Gastrocnemius medialis (tissue), 4 donors: ENCODE measurements around the gene DNAJB6. TPM values are rescaled to one million over a fixed set of nuclear protein-coding genes. Genes with fewer than 3 reads are reported as not detected.
A peak's percentile ranks its signal among the peaks of the same experiment; 100 is the strongest.

Experiments
- ATAC-seq, 2 donors: fragments of 150-250 bp; one replicate each; pipeline ENCODE4 v1.9.1; 2016
- DNase-seq, 2 donors: peaks; one replicate each; pipeline ENCODE4 v3.0.0-alpha.2; 2019
- H3K27ac ChIP-seq, 4 donors: fragments of 200-600 bp; sonication (generic); 1 replicate in 1 of 4; 2 replicates in 3 of 4; pipeline ENCODE4 v1.5.1; 2016 to 2018; ENCODE audit warnings: mild to moderate bottlenecking in 2 of 4, moderate library complexity in 1 of 4
- H3K27me3 ChIP-seq, 3 donors: fragments of 200-600 bp; sonication (generic) in 2 of 3; 1 replicate in 1 of 3; 2 replicates in 2 of 3; pipeline versions ENCODE4 v1.5.1 to v1.6.0; 2016 to 2019; ENCODE audit warnings: mild to moderate bottlenecking in 1 of 3, moderate library complexity in 1 of 3
- H3K36me3 ChIP-seq, 2 donors: fragments of 200-600 bp; sonication (generic) in 1 of 2; one replicate each; pipeline ENCODE4 v1.5.1; 2017 to 2018
- H3K4me1 ChIP-seq, 2 donors: fragments of 200-600 bp; sonication (generic) in 1 of 2; one replicate each; pipeline ENCODE4 v1.5.1; 2016 to 2017; ENCODE audit warnings: mild to moderate bottlenecking in 2 of 2
- H3K4me3 ChIP-seq, 4 donors: fragments of 200-600 bp; sonication (generic) in 3 of 4; 1 replicate in 1 of 4; 2 replicates in 3 of 4; pipeline ENCODE4 v1.5.1; 2016 to 2019; ENCODE audit warnings: mild to moderate bottlenecking in 2 of 4
- H3K9me3 ChIP-seq, 3 donors: fragments of 200-600 bp; sonication (generic) in 2 of 3; 1 replicate in 1 of 3; 2 replicates in 2 of 3; pipeline ENCODE4 v1.5.1; 2016 to 2019
- POLR2A ChIP-seq, 2 donors: fragments of 450-650 bp; IDR thresholded peaks; one replicate each; pipeline ENCODE4 v1.6.1; 2017; ENCODE audit warnings: antibody characterized with exemption in 2 of 2, mild to moderate bottlenecking in 2 of 2, moderate library complexity in 2 of 2
- in situ Hi-C, 4 donors: fragments of 200-750 bp; cut with MboI; loops; one replicate each; pipeline versions ENCODE4 v1.15.0 to v1.8.0; 2017; ENCODE audit warnings: low sequenced_read_pairs in 4 of 4
- intact Hi-C: fragments of 100-400 bp; cut with DNase I; formaldehyde crosslinking; loops from one replicate; pipeline ENCODE4 v1.15.1; 2023; ENCODE audit warnings: low total_unique reads
- total RNA-seq, 4 donors: library from RNA; depleted of rRNA; stranded (reverse); fragments of >200 nt; gene quantifications; one replicate each; pipeline versions ENCODE4 v1.1.0 to v1.2.3, GENCODE V29; 2016
- TF ChIP-seq, protein P1 (sequence below), 5 experiments: fragments of 450-650 bp in 3 of 5; fragments of 200-600 bp in 2 of 5; sonication (generic) in 2 of 5; IDR thresholded peaks in 4 of 5; conservative IDR thresholded peaks in 1 of 5; 1 replicate in 4 of 5; 2 replicates in 1 of 5; pipeline ENCODE4 v1.5.1; 2016 to 2019; ENCODE audit warnings: antibody characterized with exemption in 5 of 5, mild to moderate bottlenecking in 3 of 5, moderate library complexity in 3 of 5

DNAJB6 gene
- total RNA-seq, 4 donors from 2014 or later, result 130 to 269 (median 188) TPM

DNA sequence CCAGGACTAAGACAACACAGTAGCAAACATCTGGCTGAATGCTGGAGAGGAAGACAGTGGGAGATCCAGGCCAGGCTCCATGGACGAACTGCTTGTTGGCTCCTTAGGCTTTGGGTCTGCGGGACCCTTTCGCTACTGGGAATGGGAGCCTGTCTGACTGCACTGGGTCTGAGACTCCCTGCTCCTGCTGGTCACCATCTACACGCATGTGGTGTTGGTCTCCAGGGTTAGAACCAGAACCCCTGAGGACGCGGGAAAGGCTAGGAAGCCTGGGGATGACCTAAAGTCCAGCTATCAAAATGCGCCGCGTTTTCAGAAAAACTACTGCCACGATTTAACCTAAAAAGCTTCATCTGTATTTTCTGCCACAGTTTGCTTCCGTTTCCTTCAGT, 817 bp upstream of the DNAJB6 start:
- intact Hi-C loops, result loop anchor here (1.0 to 5.0 kb wide), 5 partner anchors 64 to 444 kb away; partner anchors contain the start of genes LMBR1 and UBE3C
- no peak for ATAC-seq
- H3K4me1 ChIP-seq, result peaks cover 30 to 33% of the 10 kb centered on the region in 2 donors
- H3K4me3 ChIP-seq, result peak overlapping the region; percentile 83 to 99 (median 84)
- H3K9me3 ChIP-seq, result no peaks in the 10 kb centered on the region
- H3K27ac ChIP-seq, result peak overlapping the region; percentile 96 to 100 (median 96)
- TF ChIP-seq POLR2A (IDR thresholded peaks at IDR 0.05), result no peak
- TF ChIP-seq, protein P1, sequence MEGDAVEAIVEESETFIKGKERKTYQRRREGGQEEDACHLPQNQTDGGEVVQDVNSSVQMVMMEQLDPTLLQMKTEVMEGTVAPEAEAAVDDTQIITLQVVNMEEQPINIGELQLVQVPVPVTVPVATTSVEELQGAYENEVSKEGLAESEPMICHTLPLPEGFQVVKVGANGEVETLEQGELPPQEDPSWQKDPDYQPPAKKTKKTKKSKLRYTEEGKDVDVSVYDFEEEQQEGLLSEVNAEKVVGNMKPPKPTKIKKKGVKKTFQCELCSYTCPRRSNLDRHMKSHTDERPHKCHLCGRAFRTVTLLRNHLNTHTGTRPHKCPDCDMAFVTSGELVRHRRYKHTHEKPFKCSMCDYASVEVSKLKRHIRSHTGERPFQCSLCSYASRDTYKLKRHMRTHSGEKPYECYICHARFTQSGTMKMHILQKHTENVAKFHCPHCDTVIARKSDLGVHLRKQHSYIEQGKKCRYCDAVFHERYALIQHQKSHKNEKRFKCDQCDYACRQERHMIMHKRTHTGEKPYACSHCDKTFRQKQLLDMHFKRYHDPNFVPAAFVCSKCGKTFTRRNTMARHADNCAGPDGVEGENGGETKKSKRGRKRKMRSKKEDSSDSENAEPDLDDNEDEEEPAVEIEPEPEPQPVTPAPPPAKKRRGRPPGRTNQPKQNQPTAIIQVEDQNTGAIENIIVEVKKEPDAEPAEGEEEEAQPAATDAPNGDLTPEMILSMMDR (IDR thresholded peaks at IDR 0.05 in 4 of 5, conservative IDR thresholded peaks at IDR 0.05 in 1 of 5), result no peak
- in situ Hi-C loops, result loop anchor here in 1 of 4 donors (10.0 kb wide), 1 partner anchor 49 kb away; no protein-coding TSS in a partner anchor
- no peak for DNase-seq
- no peaks in the 10 kb centered on the region for H3K36me3 ChIP-seq
- H3K27me3 ChIP-seq, result no peaks in the 10 kb centered on the region

DNA sequence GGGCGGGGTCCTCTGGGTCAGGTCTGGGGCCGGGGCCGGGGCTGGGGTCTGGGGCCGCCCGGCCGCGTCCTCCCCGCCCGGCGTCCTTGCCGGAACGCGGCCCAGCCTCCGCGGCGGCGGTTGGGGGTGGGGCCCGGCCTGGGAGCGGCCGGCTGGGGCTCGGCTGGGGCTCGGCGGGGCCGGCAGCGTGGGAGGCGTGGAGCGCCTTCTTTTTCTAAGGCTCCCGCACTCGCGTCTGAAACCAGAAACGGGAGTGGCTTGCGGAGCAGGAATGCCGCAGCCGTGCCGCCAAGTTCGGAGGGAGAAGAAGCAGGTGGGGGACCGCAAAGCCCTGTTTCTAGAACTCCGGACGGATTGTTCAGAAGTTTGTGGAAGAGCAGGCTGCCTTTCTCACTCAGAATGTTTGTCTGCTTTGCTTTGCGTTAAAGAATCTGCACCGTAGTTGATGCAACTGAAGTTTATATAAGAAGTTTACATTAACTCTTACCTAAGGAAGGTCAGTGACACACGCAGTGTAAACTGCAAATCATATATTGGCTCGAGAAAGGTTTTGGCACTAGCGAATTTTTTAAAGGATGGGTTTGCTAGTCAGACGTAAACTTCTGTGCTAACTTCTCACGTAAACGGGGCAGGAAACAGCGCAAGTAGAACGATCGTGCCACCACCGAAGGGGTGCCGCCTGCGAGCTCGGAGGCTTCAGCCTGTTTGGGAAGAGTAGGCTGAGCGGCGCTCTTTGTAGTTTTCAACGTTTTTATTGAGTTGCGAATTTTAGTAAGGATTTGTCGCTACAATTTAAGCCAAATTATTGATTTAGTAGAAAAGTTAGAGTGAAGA, 729 bp downstream of the DNAJB6 start:
- intact Hi-C loops (loop anchor here (2.0 to 5.0 kb wide), 4 partner anchors 65 to 445 kb away; partner anchors contain the start of genes LMBR1 and UBE3C), in situ Hi-C loops (loop anchor here in 1 of 4 donors (10.0 kb wide), 1 partner anchor 47 kb away; no protein-coding TSS in a partner anchor)
- peak overlapping the region; percentile 96 to 100 (median 96) for H3K27ac ChIP-seq
- peak in 1 of 2 donors; percentile 53 for DNase-seq
- H3K4me3 ChIP-seq, result peak overlapping the region; percentile 83 to 99 (median 84)
- no peaks in the 10 kb centered on the region for H3K27me3 ChIP-seq
- H3K4me1 ChIP-seq, result peaks cover 43 to 45% of the 10 kb centered on the region in 2 donors
- no peaks in the 10 kb centered on the region for H3K9me3 ChIP-seq
- TF ChIP-seq, protein P1 (IDR thresholded peaks at IDR 0.05 in 4 of 5, conservative IDR thresholded peaks at IDR 0.05 in 1 of 5), result no peak
- TF ChIP-seq POLR2A (IDR thresholded peaks at IDR 0.05), result peak; percentile 16 to 47
- H3K36me3 ChIP-seq, result no peaks in the 10 kb centered on the region
- ATAC-seq, result peak; percentile 46 to 58

DNA sequence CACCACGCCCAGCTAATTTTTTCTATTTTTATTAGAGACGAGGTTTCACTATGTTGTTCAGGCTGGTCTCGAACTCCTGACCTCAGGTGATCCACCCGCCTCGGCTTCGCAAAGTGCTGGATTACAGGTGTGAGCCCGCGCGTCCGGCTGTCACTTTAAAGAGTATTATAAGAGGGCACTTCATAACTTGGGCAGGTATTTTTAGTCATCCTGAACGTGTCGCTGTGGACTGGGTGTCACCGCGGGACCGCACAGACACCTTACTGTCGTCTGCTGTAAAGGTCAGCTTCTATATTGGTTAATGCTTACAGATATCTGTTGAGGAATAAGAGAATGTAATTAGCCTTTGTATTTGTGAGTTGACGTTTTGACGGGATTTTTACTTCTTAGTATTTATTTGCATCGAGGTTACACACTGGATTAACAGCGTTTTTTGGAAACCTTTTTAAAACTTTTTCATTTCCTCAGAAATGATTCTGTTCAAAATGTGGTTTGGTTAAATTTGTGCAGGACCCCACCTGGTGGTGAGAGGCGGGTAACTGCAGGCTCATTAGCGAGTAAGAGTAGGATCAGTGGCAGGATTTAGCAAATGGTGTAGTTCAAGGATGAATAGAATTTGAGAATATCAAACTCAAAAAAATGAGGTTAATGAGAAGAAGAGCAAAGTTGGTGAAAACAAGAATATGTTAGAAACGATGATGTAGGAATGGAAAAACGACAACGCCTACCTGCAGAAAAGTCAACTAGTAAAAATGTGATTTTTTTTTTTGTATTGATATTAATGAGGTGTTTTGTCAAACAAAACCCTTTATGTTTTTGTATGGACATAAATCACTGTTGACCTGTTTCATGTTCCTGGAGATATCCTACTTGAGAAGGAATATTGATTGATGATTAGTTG, 3.2 kb downstream of the DNAJB6 start:
- peak in 1 of 2 donors; percentile 63 for DNase-seq
- Histone ChIP-seq H3K4me1 (peaks cover 55 to 60% of the 10 kb centered on the region in 2 donors), H3K27me3 (no peaks in the 10 kb centered on the region), H3K27ac (peak overlapping the region; percentile 96 to 100 (median 96)), H3K36me3 (no peaks in the 10 kb centered on the region), H3K4me3 (peak overlapping the region; percentile 15 to 99 (median 53)), H3K9me3 (no peaks in the 10 kb centered on the region)
- in situ Hi-C loops (loop anchor here in 2 of 4 donors (10.0 kb wide), 2 partner anchors 45 to 55 kb away; no protein-coding TSS in a partner anchor), intact Hi-C loops (loop anchor here (2.0 to 5.0 kb wide), 4 partner anchors 17 to 448 kb away; partner anchors contain the start of gene LMBR1)
- TF ChIP-seq, protein P1 (IDR thresholded peaks at IDR 0.05 in 4 of 5, conservative IDR thresholded peaks at IDR 0.05 in 1 of 5), result peak; percentile 79 to 88 (median 84)
- no peak for TF ChIP-seq POLR2A (IDR thresholded peaks at IDR 0.05)
- ATAC-seq, result peak in 1 of 2 donors; percentile 18

DNA sequence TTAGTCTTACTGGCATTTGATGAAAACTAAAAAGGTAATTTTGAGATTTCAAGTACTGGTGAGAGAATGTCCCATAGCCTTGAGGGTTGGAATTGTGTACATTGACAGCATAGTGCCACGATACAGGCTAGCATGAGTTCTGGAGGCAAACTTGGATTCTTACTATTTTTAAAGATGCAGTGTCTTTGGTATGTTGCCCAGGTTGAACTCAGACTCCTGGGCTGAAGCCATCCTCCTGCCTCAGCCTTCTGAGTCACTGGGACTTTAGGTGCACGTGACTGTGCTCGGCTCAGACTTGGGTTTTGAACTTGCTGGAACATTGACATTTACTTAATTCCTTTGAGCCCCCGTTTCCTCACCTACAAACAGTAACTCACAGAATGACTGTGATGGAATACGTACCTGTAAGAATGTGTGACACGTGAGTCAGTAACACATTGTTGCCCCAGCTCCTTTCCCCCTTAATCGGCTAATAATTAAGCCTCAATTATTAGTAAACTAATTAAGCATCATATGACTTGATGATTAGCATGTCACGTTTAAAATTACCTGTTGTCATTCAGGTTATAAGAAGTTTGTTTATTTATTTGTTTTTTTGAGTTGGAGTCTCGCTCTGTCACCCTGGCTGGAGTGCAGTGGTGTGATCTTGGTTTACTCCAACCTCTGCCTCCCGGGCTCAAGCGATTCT, 10.6 kb downstream of the DNAJB6 start:
- no peaks in the 10 kb centered on the region for H3K27me3 ChIP-seq
- peak overlapping the region; percentile 96 to 100 (median 96) for H3K27ac ChIP-seq
- intact Hi-C loops (no loop called here), in situ Hi-C loops (loop anchor here in 1 of 4 donors (10.0 kb wide), 1 partner anchor 47 kb away; no protein-coding TSS in a partner anchor)
- TF ChIP-seq POLR2A (IDR thresholded peaks at IDR 0.05), result peak; percentile 53 to 81
- TF ChIP-seq, protein P1 (IDR thresholded peaks at IDR 0.05 in 4 of 5, conservative IDR thresholded peaks at IDR 0.05 in 1 of 5), result no peak
- peak overlapping the region; percentile 24 to 49 (median 46) for H3K4me3 ChIP-seq
- no peaks in the 10 kb centered on the region for H3K36me3 ChIP-seq
- peak; percentile 87 to 92 for ATAC-seq
- no peaks in the 10 kb centered on the region for H3K9me3 ChIP-seq
- DNase-seq, result peak; percentile 79 to 91
- peaks cover 74 to 86% of the 10 kb centered on the region in 2 donors for H3K4me1 ChIP-seq
